GM12878 (cell line): ENCODE results near the gene NRG2. TPM values are rescaled to one million over a fixed set of nuclear protein-coding genes. Genes with fewer than 3 reads are reported as not detected.

Experiments
- ATAC-seq: fragments of 200-7000 bp; cut with Tn5 transposase; 3 replicates; pipeline ENCODE4 v1.9.1; 2020; ENCODE audit warnings: mild to moderate bottlenecking, moderate library complexity
- BruUV-seq: library from RNA; stranded (reverse); fragments of 400-500 nt; replicated peaks from 2 replicates; lab custom pipeline; 2021; lab: Mats Ljungman, UMichigan
- CTCF ChIA-PET: fragments of 300-600 bp; sonication (Branson Sonifier 250); formaldehyde crosslinking; extraction: SDS; loops from one replicate; lab custom pipeline; 2021; ENCODE audit warnings: inconsistent platforms; lab: Yijun Ruan, JAX
- POLR2A ChIA-PET: fragments of 350-600 bp; formaldehyde crosslinking; extraction: SDS; loops from one replicate; lab custom pipeline; 2021; ENCODE audit warnings: inconsistent platforms; lab: Charles Lee
- RAD21 ChIA-PET: fragments of 300-600 bp; sonication (Branson Sonifier 250); formaldehyde crosslinking; loops from one replicate; lab custom pipeline; 2023; ENCODE audit warnings: antibody characterized with exemption; ENCODE audit not compliant: unreplicated experiment; lab: Charles Lee
- SMC1A ChIA-PET: fragments of 300-600 bp; sonication (Branson Sonifier 250); formaldehyde crosslinking; loops from one replicate; lab custom pipeline; 2023; ENCODE audit not compliant: unreplicated experiment, uncharacterized antibody; lab: Charles Lee
- DNase-seq: peaks from one replicate; pipeline ENCODE4 v3.0.0-alpha.2; 2011; ENCODE audit warnings: low read depth, low spot score
- FAIRE-seq: peaks from 3 replicates; lab custom pipeline; 2011; peaks lifted over from hg19 to GRCh38; lab: Jason Lieb, UNC
- H2AFZ ChIP-seq: 2 replicates; pipeline ENCODE4 v1.6.0; 2011; ENCODE audit warnings: low read depth, low read length, control low read depth; ENCODE audit not compliant: control insufficient read depth
- H3K27ac ChIP-seq: 2 replicates; pipeline ENCODE4 v1.5.1; 2011; ENCODE audit warnings: control low read depth; ENCODE audit not compliant: control insufficient read depth, insufficient read depth
- H3K27me3 ChIP-seq, 2 experiments: replicated peaks in 1 of 2; 2 replicates each; pipeline versions ENCODE4 v1.6.0 to v1.6.1; 2011; ENCODE audit warnings: low read length in 1 of 2; ENCODE audit not compliant: control insufficient read depth in 2 of 2, insufficient read depth in 2 of 2
- H3K36me3 ChIP-seq, 2 experiments: 2 replicates each; pipeline ENCODE4 v1.5.1; 2011; ENCODE audit warnings: low read length in 1 of 2; ENCODE audit not compliant: control insufficient read depth in 2 of 2, insufficient read depth in 2 of 2
- H3K4me1 ChIP-seq: 2 replicates; pipeline ENCODE4 v1.6.1; 2011; ENCODE audit warnings: mild to moderate bottlenecking, low read length, moderate library complexity, mixed read lengths; ENCODE audit not compliant: control insufficient read depth, insufficient read depth
- H3K4me2 ChIP-seq: 2 replicates; pipeline ENCODE4 v1.6.0; 2011; ENCODE audit warnings: control low read depth; ENCODE audit not compliant: control insufficient read depth, insufficient read depth
- H3K4me3 ChIP-seq: fragments of 200-600 bp; sonication (generic); 2 replicates; pipeline ENCODE4 v1.5.1; 2016
- H3K79me2 ChIP-seq: 2 replicates; pipeline ENCODE4 v1.6.0; 2011; ENCODE audit warnings: low read length; ENCODE audit not compliant: control insufficient read depth, insufficient read depth
- H3K9ac ChIP-seq: 2 replicates; pipeline ENCODE4 v1.8.0; 2011; ENCODE audit warnings: low read length, control low read depth, mixed read lengths; ENCODE audit not compliant: control insufficient read depth, insufficient read depth
- H3K9me3 ChIP-seq: replicated peaks from 3 replicates; pipeline ENCODE4 v1.5.1; 2011; ENCODE audit warnings: mild to moderate bottlenecking, low read length; ENCODE audit not compliant: control insufficient read depth, insufficient read depth
- H4K20me1 ChIP-seq: 2 replicates; pipeline ENCODE4 v1.6.0; 2011; ENCODE audit not compliant: control insufficient read depth, insufficient read depth
- CHD2 ChIP-seq: IDR thresholded peaks from 2 replicates; pipeline ENCODE4 v1.6.1; 2011; ENCODE audit warnings: low read depth, low read length, improper control_type of control experiment, borderline replicate concordance
- EGR1 ChIP-seq, 2 experiments: IDR thresholded peaks; 1 replicate in 1 of 2; 2 replicates in 1 of 2; pipeline ENCODE4 v1.6.1; 2011 to 2012; ENCODE audit warnings: low read depth in 2 of 2, low read length in 2 of 2, borderline replicate concordance in 1 of 2, mild to moderate bottlenecking in 1 of 2, moderate library complexity in 1 of 2
- ESRRA ChIP-seq: IDR thresholded peaks from 2 replicates; pipeline ENCODE4 v1.6.1; 2012; ENCODE audit warnings: mild to moderate bottlenecking, low read length, improper control_type of control experiment
- HDGF ChIP-seq: fragments of 450-650 bp; IDR thresholded peaks from 2 replicates; pipeline ENCODE4 v1.6.1; 2016; ENCODE audit warnings: antibody characterized with exemption
- JUNB ChIP-seq: IDR thresholded peaks from 2 replicates; pipeline ENCODE4 v1.6.1; 2016; ENCODE audit warnings: antibody characterized with exemption, mild to moderate bottlenecking
- LARP7 ChIP-seq: fragments of 450-650 bp; IDR thresholded peaks from 2 replicates; pipeline ENCODE4 v1.6.1; 2017; ENCODE audit warnings: mild to moderate bottlenecking
- NFXL1 ChIP-seq: fragments of 450-650 bp; IDR thresholded peaks from 2 replicates; pipeline ENCODE4 v1.6.1; 2017; ENCODE audit warnings: antibody characterized with exemption, mild to moderate bottlenecking, borderline replicate concordance
- PML ChIP-seq: IDR thresholded peaks from 2 replicates; pipeline ENCODE4 v1.6.1; 2012; ENCODE audit warnings: low read length, inconsistent platforms
- RFX5 ChIP-seq: IDR thresholded peaks from 2 replicates; pipeline ENCODE4 v1.6.1; 2011; ENCODE audit warnings: low read depth, low read length, improper control_type of control experiment
- SMC3 ChIP-seq: IDR thresholded peaks from 2 replicates; pipeline ENCODE4 v1.6.1; 2011; ENCODE audit warnings: low read length, improper control_type of control experiment, borderline replicate concordance
- SPI1 ChIP-seq: IDR thresholded peaks from 2 replicates; pipeline ENCODE4 v1.6.1; 2011; ENCODE audit warnings: low read depth, mild to moderate bottlenecking, low read length, moderate library complexity, borderline replicate concordance; ENCODE audit not compliant: insufficient read depth
- SUZ12 ChIP-seq: fragments of 200-600 bp; sonication (generic); IDR thresholded peaks from one replicate; pipeline ENCODE4 v1.6.1; 2018; ENCODE audit warnings: antibody characterized with exemption, mild to moderate bottlenecking; ENCODE audit not compliant: unreplicated experiment
- TAF1 ChIP-seq: IDR thresholded peaks from 2 replicates; pipeline ENCODE4 v1.6.1; 2011; ENCODE audit warnings: mild to moderate bottlenecking, low read depth, low read length, borderline replicate concordance
- TCF12 ChIP-seq: IDR thresholded peaks from 2 replicates; pipeline ENCODE4 v1.6.1; 2011; ENCODE audit warnings: low read depth, mild to moderate bottlenecking, low read length
- WGBS: methylation state at CpG from one replicate; pipeline ENCODE4 v1.1.6; 2016; ENCODE audit warnings: low lambda C conversion rate; ENCODE audit not compliant: insufficient replicate concordance, insufficient coverage; ENCODE audit errors: missing lambda C conversion rate; 5-methylcytosine and 5-hydroxymethylcytosine counted together
- in situ Hi-C: fragments of 300-500 bp; cut with MboI; formaldehyde crosslinking; loops from 9 replicates; pipeline ENCODE4 v1.14.3; 2018; ENCODE audit warnings: mixed read lengths
- intact Hi-C: fragments of 100-400 bp; cut with micrococcal nuclease; formaldehyde crosslinking; loops from one replicate; pipeline ENCODE4 v1.14.2; 2022; ENCODE audit not compliant: unreplicated experiment
- polyA plus RNA-seq, 11 experiments: library from polyadenylated mRNA; depleted of rRNA in 4 of 11; unstranded in 6 of 11; stranded (reverse) in 5 of 11; fragments of >200 nt; fragmentation: Nextera tagmentation in 4 of 11; fragmentation: Illumina TruSeq in 1 of 11; extraction: Ambion mirVana in 4 of 11; extraction: Trizol in 1 of 11; gene quantifications; 1 replicate in 1 of 11; 2 replicates in 10 of 11; pipeline versions ENCODE4 v1.2.1 to v1.2.3, GENCODE V29; 2011 to 2016; ENCODE audit warnings: inconsistent platforms in 2 of 11, missing spikeins in 2 of 11, low read depth in 1 of 11
- total RNA-seq, 4 experiments: library from RNA; depleted of rRNA in 3 of 4; stranded (reverse); fragments of >200 nt in 3 of 4; fragmentation: Illumina TruSeq in 1 of 4; extraction: Trizol in 1 of 4; gene quantifications; 2 replicates each; pipeline versions ENCODE4 v1.2.1 to v1.2.3, GENCODE V29; 2013 to 2021
- TF ChIP-seq, protein P1 (sequence below): IDR thresholded peaks from 2 replicates; pipeline ENCODE4 v1.6.1; 2012; ENCODE audit warnings: low read depth, low read length, improper control_type of control experiment
- TF ChIP-seq, protein P2 (sequence below): fragments of 450-650 bp; IDR thresholded peaks from 2 replicates; pipeline ENCODE4 v1.6.1; 2017; ENCODE audit warnings: low read depth, mild to moderate bottlenecking, moderate library complexity
- TF ChIP-seq, protein P3 (sequence below): fragments of 450-650 bp; IDR thresholded peaks from 2 replicates; pipeline ENCODE4 v1.6.1; 2016; ENCODE audit warnings: mild to moderate bottlenecking, moderate library complexity, borderline replicate concordance

The NRG2 gene
- total and polyA plus RNA-seq, 10 of the 15 experiments (the other 5 are each of a cell fraction or from before 2014, with no cell fraction given), result 0.10 to 21.7 (median 9.6) TPM

DNA sequence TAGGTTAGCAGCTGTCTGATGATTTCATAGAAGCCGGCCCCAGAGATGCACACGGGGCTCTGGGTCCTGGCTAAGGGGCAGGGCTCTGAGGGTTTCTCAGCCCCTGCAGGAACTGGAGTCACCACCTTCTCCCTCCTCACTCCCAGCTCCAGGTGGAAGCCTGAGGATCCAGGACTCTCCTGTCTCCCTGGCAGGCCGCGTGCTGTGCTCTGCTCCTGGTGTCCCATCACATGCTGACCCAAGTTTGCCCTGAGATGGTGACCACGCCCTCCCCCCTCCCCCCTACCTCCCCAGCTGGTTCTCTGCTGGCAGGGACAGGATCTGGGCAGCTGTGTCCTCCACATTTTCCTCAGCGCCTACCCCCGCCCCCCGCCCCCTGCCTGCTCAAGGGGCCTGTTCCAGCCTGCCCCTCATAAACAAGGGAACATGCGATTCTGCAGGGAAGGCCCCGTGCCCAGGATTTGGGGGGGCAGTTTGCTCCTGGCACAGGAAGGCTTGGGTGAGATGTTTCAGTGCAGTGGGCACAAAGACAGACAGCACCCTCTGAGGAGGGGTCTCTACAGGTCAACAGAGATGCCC, 160.0 kb downstream of the NRG2 start:
- FAIRE-seq, result no peak
- Histone ChIP-seq H3K27me3 (no peaks in the 10 kb centered on the region), H2AFZ (no peak overlapping the region), H3K9ac (no peak overlapping the region), H3K4me1 (peaks cover 4% of the 10 kb centered on the region; the same call in 1 of the 2 replicates), H3K4me2 (no peak overlapping the region), H3K36me3 (peaks cover 2 to 5% of the 10 kb centered on the region in 2 experiments; a peak in 3 of 4 replicates), H4K20me1 (no peaks in the 10 kb centered on the region), H3K9me3 (no peaks in the 10 kb centered on the region), H3K27ac (no peak overlapping the region), H3K4me3 (no peak overlapping the region), H3K79me2 (no peaks in the 10 kb centered on the region)
- TF ChIP-seq PML (no peak), SUZ12 (no peak), SPI1 (no peak), TCF12 (no peak), TAF1 (no peak), LARP7 (no peak), SMC3 (no peak), JUNB (no peak), CHD2 (no peak), NFXL1 (no peak), RFX5 (no peak), HDGF (no peak), ESRRA (no peak), EGR1 (IDR thresholded peaks at IDR 0.05; ENCODE audit: borderline replicate concordance in 1 of 2, low read depth in 2 of 2, low read length in 2 of 2) (no peak)
- TF ChIP-seq, protein P1, sequence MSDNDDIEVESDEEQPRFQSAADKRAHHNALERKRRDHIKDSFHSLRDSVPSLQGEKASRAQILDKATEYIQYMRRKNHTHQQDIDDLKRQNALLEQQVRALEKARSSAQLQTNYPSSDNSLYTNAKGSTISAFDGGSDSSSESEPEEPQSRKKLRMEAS, result no peak
- TF ChIP-seq, protein P2, sequence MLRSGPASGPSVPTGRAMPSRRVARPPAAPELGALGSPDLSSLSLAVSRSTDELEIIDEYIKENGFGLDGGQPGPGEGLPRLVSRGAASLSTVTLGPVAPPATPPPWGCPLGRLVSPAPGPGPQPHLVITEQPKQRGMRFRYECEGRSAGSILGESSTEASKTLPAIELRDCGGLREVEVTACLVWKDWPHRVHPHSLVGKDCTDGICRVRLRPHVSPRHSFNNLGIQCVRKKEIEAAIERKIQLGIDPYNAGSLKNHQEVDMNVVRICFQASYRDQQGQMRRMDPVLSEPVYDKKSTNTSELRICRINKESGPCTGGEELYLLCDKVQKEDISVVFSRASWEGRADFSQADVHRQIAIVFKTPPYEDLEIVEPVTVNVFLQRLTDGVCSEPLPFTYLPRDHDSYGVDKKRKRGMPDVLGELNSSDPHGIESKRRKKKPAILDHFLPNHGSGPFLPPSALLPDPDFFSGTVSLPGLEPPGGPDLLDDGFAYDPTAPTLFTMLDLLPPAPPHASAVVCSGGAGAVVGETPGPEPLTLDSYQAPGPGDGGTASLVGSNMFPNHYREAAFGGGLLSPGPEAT, result no peak
- TF ChIP-seq, protein P3, sequence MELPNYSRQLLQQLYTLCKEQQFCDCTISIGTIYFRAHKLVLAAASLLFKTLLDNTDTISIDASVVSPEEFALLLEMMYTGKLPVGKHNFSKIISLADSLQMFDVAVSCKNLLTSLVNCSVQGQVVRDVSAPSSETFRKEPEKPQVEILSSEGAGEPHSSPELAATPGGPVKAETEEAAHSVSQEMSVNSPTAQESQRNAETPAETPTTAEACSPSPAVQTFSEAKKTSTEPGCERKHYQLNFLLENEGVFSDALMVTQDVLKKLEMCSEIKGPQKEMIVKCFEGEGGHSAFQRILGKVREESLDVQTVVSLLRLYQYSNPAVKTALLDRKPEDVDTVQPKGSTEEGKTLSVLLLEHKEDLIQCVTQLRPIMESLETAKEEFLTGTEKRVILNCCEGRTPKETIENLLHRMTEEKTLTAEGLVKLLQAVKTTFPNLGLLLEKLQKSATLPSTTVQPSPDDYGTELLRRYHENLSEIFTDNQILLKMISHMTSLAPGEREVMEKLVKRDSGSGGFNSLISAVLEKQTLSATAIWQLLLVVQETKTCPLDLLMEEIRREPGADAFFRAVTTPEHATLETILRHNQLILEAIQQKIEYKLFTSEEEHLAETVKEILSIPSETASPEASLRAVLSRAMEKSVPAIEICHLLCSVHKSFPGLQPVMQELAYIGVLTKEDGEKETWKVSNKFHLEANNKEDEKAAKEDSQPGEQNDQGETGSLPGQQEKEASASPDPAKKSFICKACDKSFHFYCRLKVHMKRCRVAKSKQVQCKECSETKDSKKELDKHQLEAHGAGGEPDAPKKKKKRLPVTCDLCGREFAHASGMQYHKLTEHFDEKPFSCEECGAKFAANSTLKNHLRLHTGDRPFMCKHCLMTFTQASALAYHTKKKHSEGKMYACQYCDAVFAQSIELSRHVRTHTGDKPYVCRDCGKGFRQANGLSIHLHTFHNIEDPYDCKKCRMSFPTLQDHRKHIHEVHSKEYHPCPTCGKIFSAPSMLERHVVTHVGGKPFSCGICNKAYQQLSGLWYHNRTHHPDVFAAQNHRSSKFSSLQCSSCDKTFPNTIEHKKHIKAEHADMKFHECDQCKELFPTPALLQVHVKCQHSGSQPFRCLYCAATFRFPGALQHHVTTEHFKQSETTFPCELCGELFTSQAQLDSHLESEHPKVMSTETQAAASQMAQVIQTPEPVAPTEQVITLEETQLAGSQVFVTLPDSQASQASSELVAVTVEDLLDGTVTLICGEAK, result no peak
- DNase-seq, result no peak
- CTCF ChIA-PET, result interaction anchor here (1.2 kb wide), 1 partner anchor 58 kb away, joined by 3 read pairs; no protein-coding TSS in a partner anchor
- RAD21 ChIA-PET, result no interaction called here
- POLR2A ChIA-PET, result interaction anchor here (1.0 kb wide), 1 partner anchor 7 kb away, joined by 4 read pairs; no protein-coding TSS in a partner anchor
- in situ Hi-C loops, result no loop called here
- intact Hi-C loops, result no loop called here
- no TSS peak for BruUV-seq
- SMC1A ChIA-PET, result no interaction called here
- 83% methylated on average over 6 of the region's 10 CpGs for WGBS
- no peak for ATAC-seq
